Measurements from ENCODE around the gene MMP24OS.

MMP24OS gene

GRCh38 chr20:35296101-35296554, 18.2 kb upstream of the MMP24OS start:
- ChIA-PET POLR2A (no interaction called here), CTCF (interaction anchor here (1.2 kb wide), 1 partner anchor 9 kb away, joined by 3 read pairs; no protein-coding TSS in a partner anchor)
- DNase-seq (ENCODE audit: extremely low spot score), result no peak
- TF ChIP-seq HDGF (IDR thresholded peaks at IDR 0.05; ENCODE audit: borderline replicate concordance) (no peak), FOXA1 (IDR thresholded peaks at IDR 0.05) (no peak), ARNT (IDR thresholded peaks at IDR 0.05) (no peak), SUZ12 (IDR thresholded peaks at IDR 0.05) (no peak), L3MBTL2 (conservative IDR thresholded peaks at IDR 0.05) (no peak), CTBP1 (IDR thresholded peaks at IDR 0.05; ENCODE audit: borderline replicate concordance) (no peak), ELF4 (IDR thresholded peaks at IDR 0.05) (no peak), SP1 (IDR thresholded peaks at IDR 0.05) (no peak), PKNOX1 (IDR thresholded peaks at IDR 0.05) (no peak), FOXM1 (IDR thresholded peaks at IDR 0.05; ENCODE audit: borderline replicate concordance) (no peak), NFRKB (IDR thresholded peaks at IDR 0.05) (no peak), TARDBP (IDR thresholded peaks at IDR 0.05) (no peak), ZNF384 (IDR thresholded peaks at IDR 0.05) (no peak), FOXK2 (IDR thresholded peaks at IDR 0.05) (no peak), BHLHE40 (IDR thresholded peaks at IDR 0.05; ENCODE audit: borderline replicate concordance) (no peak), LEF1 (IDR thresholded peaks at IDR 0.05; ENCODE audit: borderline replicate concordance) (no peak)

- no peak for DNase-seq (ENCODE audit: extremely low spot score)
- ChIA-PET POLR2A (interaction anchor here (0.8 kb wide), 1 partner anchor 159 kb away, joined by 3 read pairs; no protein-coding TSS in a partner anchor), CTCF (interaction anchor here (0.9 kb wide), 1 partner anchor 8 kb away, joined by 3 read pairs; no protein-coding TSS in a partner anchor)
- TF ChIP-seq ELF4 (IDR thresholded peaks at IDR 0.05) (no peak), SP1 (IDR thresholded peaks at IDR 0.05) (no peak), NFRKB (IDR thresholded peaks at IDR 0.05) (no peak), FOXK2 (IDR thresholded peaks at IDR 0.05) (no peak), FOXA1 (IDR thresholded peaks at IDR 0.05) (no peak), CTBP1 (IDR thresholded peaks at IDR 0.05; ENCODE audit: borderline replicate concordance) (no peak), TARDBP (IDR thresholded peaks at IDR 0.05) (no peak), BHLHE40 (IDR thresholded peaks at IDR 0.05; ENCODE audit: borderline replicate concordance) (no peak), HDGF (IDR thresholded peaks at IDR 0.05; ENCODE audit: borderline replicate concordance) (no peak)
These were observed 17.8 kb upstream of the MMP24OS start for GRCh38 chr20:35295674-35296073.

GRCh38 chr20:35295058-35295457, 17.1 kb upstream of the MMP24OS start:
- DNase-seq (ENCODE audit: extremely low spot score), result no peak
- TF ChIP-seq NFRKB (IDR thresholded peaks at IDR 0.05) (no peak), LEF1 (IDR thresholded peaks at IDR 0.05; ENCODE audit: borderline replicate concordance) (no peak), ARNT (IDR thresholded peaks at IDR 0.05) (no peak), CTBP1 (IDR thresholded peaks at IDR 0.05; ENCODE audit: borderline replicate concordance) (no peak), SUZ12 (IDR thresholded peaks at IDR 0.05) (no peak), ELF4 (IDR thresholded peaks at IDR 0.05) (no peak), HDGF (IDR thresholded peaks at IDR 0.05; ENCODE audit: borderline replicate concordance) (no peak), L3MBTL2 (conservative IDR thresholded peaks at IDR 0.05) (no peak), BHLHE40 (IDR thresholded peaks at IDR 0.05; ENCODE audit: borderline replicate concordance) (no peak), ZNF384 (IDR thresholded peaks at IDR 0.05) (no peak), FOXA1 (IDR thresholded peaks at IDR 0.05) (no peak), SP1 (IDR thresholded peaks at IDR 0.05) (no peak), FOXK2 (IDR thresholded peaks at IDR 0.05) (no peak), FOXM1 (IDR thresholded peaks at IDR 0.05; ENCODE audit: borderline replicate concordance) (no peak), TARDBP (IDR thresholded peaks at IDR 0.05) (no peak), PKNOX1 (IDR thresholded peaks at IDR 0.05) (no peak)
- POLR2A ChIA-PET, result interaction anchor here (0.8 to 2.3 kb wide), 2 partner anchors 11 to 160 kb away, joined by 3 to 14 read pairs; partner anchors contain the start of gene EIF6
- CTCF ChIA-PET, result interaction anchor here (0.9 kb wide), 1 partner anchor 8 kb away, joined by 3 read pairs; no protein-coding TSS in a partner anchor

- DNase-seq (ENCODE audit: extremely low spot score), result no peak
- ChIA-PET CTCF (interaction anchor here (1.0 kb wide), 1 partner anchor 153 kb away, joined by 3 read pairs; no protein-coding TSS in a partner anchor), POLR2A (interaction anchor here (2.3 kb wide), 1 partner anchor 10 kb away, joined by 14 read pairs; the partner anchor contains the start of gene EIF6)
- no peak for TF ChIP-seq CTBP1 (IDR thresholded peaks at IDR 0.05; ENCODE audit: borderline replicate concordance)
- no peak for TF ChIP-seq NFRKB (IDR thresholded peaks at IDR 0.05)
- no peak for TF ChIP-seq FOXM1 (IDR thresholded peaks at IDR 0.05; ENCODE audit: borderline replicate concordance)
- no peak for TF ChIP-seq ELF4 (IDR thresholded peaks at IDR 0.05)
- no peak for TF ChIP-seq FOXA1 (IDR thresholded peaks at IDR 0.05)
- TF ChIP-seq L3MBTL2 (conservative IDR thresholded peaks at IDR 0.05), result no peak
- TF ChIP-seq FOXK2 (IDR thresholded peaks at IDR 0.05), result no peak
- no peak for TF ChIP-seq PKNOX1 (IDR thresholded peaks at IDR 0.05)
- TF ChIP-seq HDGF (IDR thresholded peaks at IDR 0.05; ENCODE audit: borderline replicate concordance), result no peak
- no peak for TF ChIP-seq ZNF384 (IDR thresholded peaks at IDR 0.05)
- TF ChIP-seq SP1 (IDR thresholded peaks at IDR 0.05), result no peak
- no peak for TF ChIP-seq TARDBP (IDR thresholded peaks at IDR 0.05)
- TF ChIP-seq LEF1 (IDR thresholded peaks at IDR 0.05; ENCODE audit: borderline replicate concordance), result no peak
- no peak for TF ChIP-seq BHLHE40 (IDR thresholded peaks at IDR 0.05; ENCODE audit: borderline replicate concordance)
- no peak for TF ChIP-seq ARNT (IDR thresholded peaks at IDR 0.05)
- TF ChIP-seq SUZ12 (IDR thresholded peaks at IDR 0.05), result no peak
These were observed 16.4 kb upstream of the MMP24OS start for GRCh38 chr20:35294293-35294685.

- POLR2A ChIA-PET, result interaction anchor here (2.3 kb wide), 1 partner anchor 9 kb away, joined by 14 read pairs; the partner anchor contains the start of gene EIF6
- CTCF ChIA-PET, result interaction anchor here (1.0 kb wide), 1 partner anchor 154 kb away, joined by 3 read pairs; no protein-coding TSS in a partner anchor
These were observed 15.7 kb upstream of the MMP24OS start for GRCh38 chr20:35293303-35294292.

More at GRCh38 chr20:35293303-35294292, 15.7 kb upstream of the MMP24OS start:
- DNase-seq (ENCODE audit: extremely low spot score), result no peak
- TF ChIP-seq FOXK2 (IDR thresholded peaks at IDR 0.05), result no peak
- TF ChIP-seq CTBP1 (IDR thresholded peaks at IDR 0.05; ENCODE audit: borderline replicate concordance), result no peak

Data from HEK293T (cell line).